ENCODE measurements around the gene RHBDD3.

DNA sequence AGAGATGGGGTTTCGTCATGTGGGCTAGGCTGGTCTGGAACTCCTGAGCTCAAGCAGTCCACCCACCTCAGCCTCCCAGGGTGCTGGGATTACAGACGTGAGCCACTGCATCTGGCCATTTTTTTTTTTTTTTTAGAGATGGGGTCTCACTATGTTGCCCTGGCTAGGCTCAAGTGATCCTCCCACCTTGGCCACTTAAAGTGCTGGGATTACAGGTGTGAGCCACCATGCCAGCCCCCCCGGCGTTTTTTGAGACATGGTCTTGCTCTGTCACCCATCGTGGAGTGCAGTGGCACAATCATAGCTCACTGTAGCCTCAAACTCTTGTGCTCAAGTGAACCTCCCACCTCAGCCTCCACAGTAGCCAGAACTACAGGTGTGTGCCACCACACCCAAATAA, 16.5 kb downstream of the RHBDD3 start:
- TF ChIP-seq, protein P1, sequence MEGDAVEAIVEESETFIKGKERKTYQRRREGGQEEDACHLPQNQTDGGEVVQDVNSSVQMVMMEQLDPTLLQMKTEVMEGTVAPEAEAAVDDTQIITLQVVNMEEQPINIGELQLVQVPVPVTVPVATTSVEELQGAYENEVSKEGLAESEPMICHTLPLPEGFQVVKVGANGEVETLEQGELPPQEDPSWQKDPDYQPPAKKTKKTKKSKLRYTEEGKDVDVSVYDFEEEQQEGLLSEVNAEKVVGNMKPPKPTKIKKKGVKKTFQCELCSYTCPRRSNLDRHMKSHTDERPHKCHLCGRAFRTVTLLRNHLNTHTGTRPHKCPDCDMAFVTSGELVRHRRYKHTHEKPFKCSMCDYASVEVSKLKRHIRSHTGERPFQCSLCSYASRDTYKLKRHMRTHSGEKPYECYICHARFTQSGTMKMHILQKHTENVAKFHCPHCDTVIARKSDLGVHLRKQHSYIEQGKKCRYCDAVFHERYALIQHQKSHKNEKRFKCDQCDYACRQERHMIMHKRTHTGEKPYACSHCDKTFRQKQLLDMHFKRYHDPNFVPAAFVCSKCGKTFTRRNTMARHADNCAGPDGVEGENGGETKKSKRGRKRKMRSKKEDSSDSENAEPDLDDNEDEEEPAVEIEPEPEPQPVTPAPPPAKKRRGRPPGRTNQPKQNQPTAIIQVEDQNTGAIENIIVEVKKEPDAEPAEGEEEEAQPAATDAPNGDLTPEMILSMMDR (IDR thresholded peaks at IDR 0.05; ENCODE audit: insufficient read depth, low read depth, low read length), result no peak
- no peak for TF ChIP-seq EZH2 (IDR thresholded peaks at IDR 0.05; ENCODE audit: insufficient read depth, low read length)
